ENCODE data around the gene DAPK1.

DAPK1 gene

GRCh38 chr9:87592554-87593358 lies 95.1 kb downstream of the DAPK1 start:
- no peak for DNase-seq (ENCODE audit: low read depth in 2 of 2, low spot score in 1 of 2)

GRCh38 chr9:87593359-87593980 lies 95.8 kb downstream of the DAPK1 start:
- DNase-seq (ENCODE audit: low read depth in 2 of 2, low spot score in 1 of 2), result no peak

GRCh38 chr9:87594194-87594593 lies 96.5 kb downstream of the DAPK1 start:
- DNase-seq (ENCODE audit: low read depth in 2 of 2, low spot score in 1 of 2), result no peak

GRCh38 chr9:87594662-87595061 lies 97.0 kb downstream of the DAPK1 start:
- DNase-seq (ENCODE audit: low read depth in 2 of 2, low spot score in 1 of 2), result no peak

- DNase-seq (ENCODE audit: low read depth in 2 of 2, low spot score in 1 of 2), result no peak
Measured at GRCh38 chr9:87595610-87596009, 97.9 kb downstream of the DAPK1 start.

GRCh38 chr9:87596862-87597261 lies 99.2 kb downstream of the DAPK1 start:
- no peak for DNase-seq (ENCODE audit: low read depth in 2 of 2, low spot score in 1 of 2)

DNA sequence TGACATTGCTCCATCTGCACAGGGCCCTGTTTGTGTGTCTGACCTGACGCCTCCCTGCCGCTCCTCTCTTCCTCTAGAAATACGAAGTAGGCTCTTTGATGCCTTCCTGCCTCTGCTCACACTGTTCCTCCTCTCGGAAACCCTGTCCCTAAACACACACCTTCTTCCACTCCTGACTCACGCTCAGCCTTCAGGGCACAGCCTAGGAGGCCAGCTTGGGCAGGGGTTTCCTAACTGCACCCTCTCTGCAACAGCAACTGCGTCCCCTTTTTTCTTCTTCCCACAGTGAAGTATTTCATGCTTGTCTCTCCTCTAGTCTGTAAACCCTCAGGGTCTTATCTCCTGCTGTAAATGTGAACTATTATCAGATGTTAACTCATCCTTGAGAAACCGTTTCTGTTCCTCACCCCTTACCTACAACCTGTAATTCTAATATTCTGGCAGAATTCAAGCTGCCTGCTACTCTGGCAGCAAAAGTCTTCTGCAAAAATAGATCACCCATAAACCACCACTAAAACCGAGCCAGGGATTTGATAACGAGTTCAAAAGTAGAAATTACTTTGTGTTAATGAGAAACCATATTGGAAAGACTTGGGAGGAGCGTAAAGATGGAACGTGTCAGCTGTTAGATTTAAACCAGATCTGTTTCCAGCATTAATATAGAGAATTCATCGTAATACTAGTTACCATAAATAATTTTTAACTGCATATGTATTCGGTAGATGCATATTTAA lies 100.2 kb downstream of the DAPK1 start:
- DNase-seq (ENCODE audit: low read depth in 2 of 2, low spot score in 1 of 2), result no peak

GRCh38 chr9:87599901-87600610 lies 102.4 kb downstream of the DAPK1 start:
- no peak for DNase-seq (ENCODE audit: low read depth in 2 of 2, low spot score in 1 of 2)

GRCh38 chr9:87601176-87601575 lies 103.5 kb downstream of the DAPK1 start:
- no peak for DNase-seq (ENCODE audit: low read depth in 2 of 2, low spot score in 1 of 2)

- no peak for DNase-seq (ENCODE audit: low read depth in 2 of 2, low spot score in 1 of 2)
Measured at GRCh38 chr9:87601595-87601994, 103.9 kb downstream of the DAPK1 start.

- no peak for DNase-seq (ENCODE audit: low read depth in 2 of 2, low spot score in 1 of 2)
Measured at GRCh38 chr9:87602933-87603643, 105.4 kb downstream of the DAPK1 start.

DNA sequence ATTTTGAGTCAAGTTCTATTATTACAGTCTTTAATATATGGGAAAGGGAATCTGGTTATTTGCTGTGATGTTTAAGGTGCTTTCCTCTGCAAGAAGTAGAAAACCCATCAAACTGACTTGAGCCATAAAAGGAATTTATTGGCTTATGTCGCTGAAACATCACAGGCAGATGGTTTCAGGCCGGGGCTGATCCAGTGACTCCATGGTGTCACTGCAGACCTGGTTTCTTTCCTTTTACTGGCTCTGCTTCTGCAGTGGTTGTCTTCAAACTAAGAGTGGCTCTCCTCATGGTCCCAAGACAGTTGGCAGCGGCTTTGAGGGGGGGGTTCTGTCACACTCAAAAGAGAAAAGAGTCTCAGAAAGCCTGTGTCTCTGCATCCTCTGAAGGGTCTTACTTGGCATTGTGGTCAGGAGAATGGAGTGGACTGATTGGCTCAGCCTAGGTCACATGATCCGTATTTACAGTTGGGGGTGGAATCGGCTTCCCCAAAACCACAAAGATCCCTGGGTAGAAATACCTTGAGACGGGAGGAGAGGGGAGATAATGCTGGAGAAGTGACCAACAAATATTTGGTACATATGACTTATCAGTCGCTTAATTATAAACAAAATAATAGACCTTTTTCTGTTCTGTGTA lies 106.3 kb downstream of the DAPK1 start:
- no peak for DNase-seq (ENCODE audit: low read depth in 2 of 2, low spot score in 1 of 2)

GRCh38 chr9:87604886-87605588 lies 107.4 kb downstream of the DAPK1 start:
- DNase-seq (ENCODE audit: low read depth in 2 of 2, low spot score in 1 of 2), result no peak

DNA sequence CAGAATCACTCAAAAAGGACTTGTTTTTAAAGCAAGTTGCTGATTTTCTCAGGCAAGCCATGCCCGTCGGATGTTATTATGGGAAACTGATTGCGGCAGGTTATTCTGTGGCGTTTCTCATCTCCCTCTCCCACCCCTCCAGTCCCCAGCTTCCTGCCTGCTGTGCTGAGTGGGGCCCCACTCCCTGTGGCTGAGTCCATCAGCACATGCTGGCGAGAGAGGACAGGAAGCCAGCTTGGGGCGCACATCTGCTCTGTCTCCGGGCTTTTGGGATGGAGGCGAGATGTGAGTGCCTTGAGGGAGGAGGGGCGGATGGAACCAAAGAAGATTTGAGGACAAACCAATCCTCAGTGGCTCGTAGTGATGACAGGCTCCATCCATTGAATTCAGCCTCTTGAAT lies 108.0 kb downstream of the DAPK1 start:
- no peak for DNase-seq (ENCODE audit: low read depth in 2 of 2, low spot score in 1 of 2)

DNA sequence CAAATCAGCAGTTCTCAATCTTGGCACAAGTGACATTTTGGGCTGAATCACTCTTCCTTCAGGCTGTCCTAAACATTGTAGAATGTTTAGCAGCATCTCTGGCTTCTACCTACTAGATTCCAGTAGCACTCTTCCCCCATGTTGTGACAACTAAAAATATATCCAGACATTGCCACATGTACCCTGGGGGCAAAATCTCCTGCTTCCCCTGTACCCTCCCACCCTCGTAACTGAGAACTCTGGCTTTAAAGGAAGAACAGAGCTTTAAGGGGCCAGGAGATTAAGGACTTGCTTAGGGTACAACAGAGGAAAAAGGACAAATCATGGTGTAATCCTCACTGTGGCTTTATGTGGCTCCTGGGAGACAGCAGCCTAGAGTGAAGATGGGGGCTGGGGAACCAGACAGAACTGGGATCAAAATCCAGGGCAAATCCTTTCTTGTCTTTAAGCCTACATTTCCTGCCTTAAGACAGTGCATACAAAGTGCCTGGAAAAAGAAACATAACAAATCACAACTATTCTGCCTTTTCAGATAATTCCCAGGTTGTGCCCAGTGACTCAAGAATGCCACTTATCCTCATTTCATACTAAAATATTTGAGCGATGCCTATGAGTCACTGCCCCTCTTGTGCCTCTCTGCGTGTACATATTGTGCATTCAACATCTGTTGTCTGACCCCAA lies 109.3 kb downstream of the DAPK1 start:
- no peak for DNase-seq (ENCODE audit: low read depth in 2 of 2, low spot score in 1 of 2)

DNA sequence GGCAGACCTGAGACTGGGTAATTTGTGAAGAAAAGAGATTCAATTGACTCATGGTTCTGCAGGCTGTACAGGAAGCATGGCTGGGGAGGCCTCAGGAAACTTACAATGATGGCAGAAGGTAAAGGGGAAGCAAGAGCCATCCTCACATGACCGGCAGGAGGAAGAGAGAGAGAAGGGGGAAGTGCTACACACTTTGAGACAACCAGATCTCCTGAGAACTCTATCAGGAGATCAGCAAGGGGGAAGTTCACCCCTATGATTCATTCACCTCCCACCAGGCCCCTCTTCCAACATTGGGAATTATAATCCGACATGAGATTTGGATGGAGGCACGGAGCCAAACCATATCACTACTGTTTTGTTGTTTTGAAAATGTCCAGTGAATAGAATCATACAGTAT lies 110.2 kb downstream of the DAPK1 start:
- no peak for DNase-seq (ENCODE audit: low read depth in 2 of 2, low spot score in 1 of 2)

- DNase-seq (ENCODE audit: low read depth in 2 of 2, low spot score in 1 of 2), result no peak
Measured at GRCh38 chr9:87609002-87609401, 111.3 kb downstream of the DAPK1 start.

DNA sequence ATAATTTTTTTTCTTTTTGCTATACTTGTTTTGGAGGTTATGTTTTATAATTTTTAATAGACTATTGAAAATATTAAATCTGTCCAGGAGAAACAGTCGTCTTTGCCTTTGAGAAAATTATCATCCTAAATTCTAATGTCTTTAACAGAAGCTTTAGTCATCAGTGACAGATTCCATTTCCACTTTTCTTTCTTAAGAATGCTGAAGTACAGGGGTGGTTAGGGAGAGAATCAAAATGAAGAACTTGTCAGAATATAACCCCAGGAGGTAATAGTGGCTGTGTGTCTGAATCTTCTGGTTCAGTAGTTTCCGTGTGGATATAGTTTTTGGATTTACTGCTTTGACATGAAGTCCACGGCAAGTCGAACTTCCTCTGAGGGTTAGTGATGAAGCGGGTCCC lies 111.8 kb downstream of the DAPK1 start:
- no peak for DNase-seq (ENCODE audit: low read depth in 2 of 2, low spot score in 1 of 2)
